Measurements from ENCODE around the gene SKIC2.
"Not testable (repeated sequence)": the region's sequence is repeated elsewhere in the genome, so short reads cannot be mapped to it uniquely, and the experiment has no call there.

SKIC2 gene

DNA sequence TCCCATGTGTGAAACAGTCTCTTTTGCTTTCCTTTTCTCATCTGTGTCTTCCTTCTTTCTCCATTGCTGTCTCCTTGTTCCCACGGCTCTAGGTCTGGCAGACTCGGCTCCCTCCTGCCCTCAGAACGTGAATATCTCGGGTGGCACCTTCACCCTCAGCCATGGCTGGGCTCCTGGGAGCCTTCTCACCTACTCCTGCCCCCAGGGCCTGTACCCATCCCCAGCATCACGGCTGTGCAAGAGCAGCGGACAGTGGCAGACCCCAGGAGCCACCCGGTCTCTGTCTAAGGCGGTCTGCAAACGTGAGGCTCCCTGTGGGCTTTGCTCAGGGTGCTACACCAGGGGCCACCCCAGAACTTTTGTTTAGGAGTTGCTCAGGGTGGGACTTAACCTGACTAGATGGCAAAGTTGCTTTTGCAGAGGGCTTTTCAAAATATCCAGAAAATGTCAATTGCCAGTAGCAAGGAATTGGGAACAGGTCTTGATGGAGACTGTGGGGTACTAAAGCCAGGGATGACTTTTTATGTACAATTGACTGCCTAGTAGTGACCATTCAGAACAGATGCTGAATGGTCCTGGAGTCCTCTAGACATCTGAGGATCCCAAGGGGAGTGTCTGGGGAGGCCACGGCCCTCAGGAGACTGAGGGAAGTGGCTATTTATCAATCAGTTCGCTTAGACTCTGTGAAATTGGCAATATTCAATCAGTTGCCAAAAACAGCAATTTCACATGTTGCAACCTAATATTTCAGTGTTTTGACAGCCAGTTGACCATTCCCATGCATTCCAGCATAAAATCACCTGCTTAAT, 30.9 kb upstream of the SKIC2 start:
- Histone ChIP-seq H3K36me3 (ENCODE audit: control insufficient read depth, insufficient read depth, low read length) (no peaks in the 10 kb centered on the region), H3K4ac (ENCODE audit: low read depth, low read length) (no peak overlapping the region), H4K8ac (ENCODE audit: low read depth, low read length) (no peak overlapping the region), H3K4me2 (ENCODE audit: low read length) (no peak overlapping the region), H2BK5ac (ENCODE audit: low read length) (no peak overlapping the region), H3K4me1 (ENCODE audit: control insufficient read depth, low read depth, low read length) (no peaks in the 10 kb centered on the region), H2AK5ac (ENCODE audit: low read length) (no peak overlapping the region), H3K79me1 (ENCODE audit: low read length) (no peaks in the 10 kb centered on the region), H2BK120ac (ENCODE audit: low read depth, low read length) (no peak overlapping the region), H2BK15ac (replicated peaks; ENCODE audit: low read depth) (no peak overlapping the region), H3K79me2 (ENCODE audit: control insufficient read depth, insufficient read depth, low read length) (no peaks in the 10 kb centered on the region), H3K9ac (ENCODE audit: low read length) (no peak overlapping the region), H3K18ac (ENCODE audit: low read length) (no peak overlapping the region), H4K5ac (ENCODE audit: low read length) (no peak overlapping the region), H3K56ac (ENCODE audit: low read length) (peak overlapping the region; percentile 15), H3K27me3 (ENCODE audit: insufficient read depth, low read length, poor library complexity) (no peaks in the 10 kb centered on the region), H3K27ac (ENCODE audit: low read depth, low read length) (no peak overlapping the region), H3K23ac (ENCODE audit: low read length) (no peak overlapping the region), H3K4me3 (ENCODE audit: low read length) (no peak overlapping the region)
- WGBS (ENCODE audit: extremely low coverage, insufficient coverage, low lambda C conversion rate) = no CpG with 5 or more reads among the region's 11 CpGs
- no peak for DNase-seq

DNA sequence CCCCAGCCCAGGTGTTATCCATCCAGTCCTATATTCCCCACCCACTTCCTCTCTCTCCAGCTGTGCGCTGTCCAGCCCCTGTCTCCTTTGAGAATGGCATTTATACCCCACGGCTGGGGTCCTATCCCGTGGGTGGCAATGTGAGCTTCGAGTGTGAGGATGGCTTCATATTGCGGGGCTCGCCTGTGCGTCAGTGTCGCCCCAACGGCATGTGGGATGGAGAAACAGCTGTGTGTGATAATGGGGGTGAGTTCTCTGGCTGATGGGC, 30.4 kb upstream of the SKIC2 start:
- Histone ChIP-seq H3K18ac (ENCODE audit: low read length) (no peak overlapping the region), H2BK5ac (ENCODE audit: low read length) (no peak overlapping the region), H3K4me1 (ENCODE audit: control insufficient read depth, low read depth, low read length) (no peaks in the 10 kb centered on the region), H2AK5ac (ENCODE audit: low read length) (no peak overlapping the region), H3K36me3 (ENCODE audit: control insufficient read depth, insufficient read depth, low read length) (no peaks in the 10 kb centered on the region), H2BK15ac (replicated peaks; ENCODE audit: low read depth) (no peak overlapping the region), H3K27me3 (ENCODE audit: insufficient read depth, low read length, poor library complexity) (no peaks in the 10 kb centered on the region), H3K79me2 (ENCODE audit: control insufficient read depth, insufficient read depth, low read length) (no peaks in the 10 kb centered on the region), H4K8ac (ENCODE audit: low read depth, low read length) (no peak overlapping the region), H3K79me1 (ENCODE audit: low read length) (no peaks in the 10 kb centered on the region), H3K27ac (ENCODE audit: low read depth, low read length) (no peak overlapping the region), H3K23ac (ENCODE audit: low read length) (no peak overlapping the region), H3K4ac (ENCODE audit: low read depth, low read length) (no peak overlapping the region), H3K9ac (ENCODE audit: low read length) (no peak overlapping the region), H3K56ac (ENCODE audit: low read length) (no peak overlapping the region), H4K5ac (ENCODE audit: low read length) (no peak overlapping the region), H2BK120ac (ENCODE audit: low read depth, low read length) (no peak overlapping the region), H3K4me2 (ENCODE audit: low read length) (no peak overlapping the region), H3K4me3 (ENCODE audit: low read length) (no peak overlapping the region)
- no CpG with 5 or more reads among the region's 9 CpGs for WGBS (ENCODE audit: extremely low coverage, insufficient coverage, low lambda C conversion rate)
- DNase-seq = no peak

DNA sequence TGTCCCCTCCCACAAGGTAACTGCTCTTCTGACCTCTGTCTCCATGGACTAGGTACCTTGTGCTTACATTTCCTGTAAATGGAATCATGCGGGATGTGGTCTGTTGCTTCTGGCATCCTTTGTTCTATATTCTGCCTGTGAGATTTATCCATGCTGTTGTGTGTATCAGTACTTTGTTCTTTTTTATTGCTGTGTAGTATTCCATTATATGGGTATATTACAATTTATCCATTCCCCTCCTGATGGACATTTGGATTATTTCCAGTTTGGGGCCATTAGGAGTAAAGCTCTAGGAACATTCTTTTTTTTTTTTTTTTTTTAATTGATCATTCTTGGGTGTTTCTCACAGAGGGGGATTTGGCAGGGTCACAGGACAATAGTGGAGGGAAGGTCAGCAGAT, 28.0 kb upstream of the SKIC2 start:
- no peak for DNase-seq
- H3K4me3 ChIP-seq (ENCODE audit: low read length) = no peak overlapping the region
- no peak overlapping the region for H4K5ac ChIP-seq (ENCODE audit: low read length)
- H3K4ac ChIP-seq (ENCODE audit: low read depth, low read length) = no peak overlapping the region
- no peak overlapping the region for H3K18ac ChIP-seq (ENCODE audit: low read length)
- no peaks in the 10 kb centered on the region for H3K79me2 ChIP-seq (ENCODE audit: control insufficient read depth, insufficient read depth, low read length)
- H2BK5ac ChIP-seq (ENCODE audit: low read length) = no peak overlapping the region
- no peak overlapping the region for H3K23ac ChIP-seq (ENCODE audit: low read length)
- H3K4me2 ChIP-seq (ENCODE audit: low read length) = no peak overlapping the region
- no peak overlapping the region for H2BK15ac ChIP-seq (replicated peaks; ENCODE audit: low read depth)
- no peak overlapping the region for H2BK120ac ChIP-seq (ENCODE audit: low read depth, low read length)
- no peak overlapping the region for H4K8ac ChIP-seq (ENCODE audit: low read depth, low read length)
- no peaks in the 10 kb centered on the region for H3K36me3 ChIP-seq (ENCODE audit: control insufficient read depth, insufficient read depth, low read length)
- WGBS (ENCODE audit: extremely low coverage, insufficient coverage, low lambda C conversion rate) = no CpG with 5 or more reads among the region's 1 CpG
- no peak overlapping the region for H3K9ac ChIP-seq (ENCODE audit: low read length)
- no peaks in the 10 kb centered on the region for H3K27me3 ChIP-seq (ENCODE audit: insufficient read depth, low read length, poor library complexity)
- no peaks in the 10 kb centered on the region for H3K4me1 ChIP-seq (ENCODE audit: control insufficient read depth, low read depth, low read length)
- H3K79me1 ChIP-seq (ENCODE audit: low read length) = no peaks in the 10 kb centered on the region
- no peak overlapping the region for H3K56ac ChIP-seq (ENCODE audit: low read length)
- H3K27ac ChIP-seq (ENCODE audit: low read depth, low read length) = no peak overlapping the region
- H2AK5ac ChIP-seq (ENCODE audit: low read length) = no peak overlapping the region

DNA sequence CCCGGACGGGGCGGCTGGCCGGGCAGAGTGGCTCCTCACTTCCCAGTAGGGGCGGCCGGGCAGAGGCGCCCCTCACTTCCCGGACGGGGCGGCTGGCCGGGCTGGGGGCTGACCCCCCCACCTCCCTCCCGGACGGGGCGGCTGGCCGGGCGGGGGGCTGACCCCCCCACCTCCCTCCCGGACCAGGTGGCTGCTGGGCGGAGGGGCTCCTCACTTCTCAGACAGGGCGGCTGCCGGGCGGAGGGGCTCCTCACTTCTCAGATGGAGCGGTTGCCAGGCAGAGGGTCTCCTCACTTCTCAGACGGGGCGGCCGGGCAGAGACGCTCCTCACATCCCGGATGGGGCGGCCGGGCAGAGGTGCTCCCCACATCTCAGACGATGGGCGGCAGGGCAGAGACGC, 26.8 kb upstream of the SKIC2 start:
- not testable (repeated sequence) for H3K56ac ChIP-seq (ENCODE audit: low read length); H3K4ac ChIP-seq (ENCODE audit: low read depth, low read length); H3K9ac ChIP-seq (ENCODE audit: low read length); H3K27ac ChIP-seq (ENCODE audit: low read depth, low read length); H4K5ac ChIP-seq (ENCODE audit: low read length); H2BK15ac ChIP-seq (replicated peaks; ENCODE audit: low read depth); H2BK120ac ChIP-seq (ENCODE audit: low read depth, low read length); H3K79me1 ChIP-seq (ENCODE audit: low read length); H3K36me3 ChIP-seq (ENCODE audit: control insufficient read depth, insufficient read depth, low read length); H3K23ac ChIP-seq (ENCODE audit: low read length); DNase-seq; H3K4me1 ChIP-seq (ENCODE audit: control insufficient read depth, low read depth, low read length); H3K79me2 ChIP-seq (ENCODE audit: control insufficient read depth, insufficient read depth, low read length); H4K8ac ChIP-seq (ENCODE audit: low read depth, low read length); H2BK5ac ChIP-seq (ENCODE audit: low read length); H3K18ac ChIP-seq (ENCODE audit: low read length); H3K4me3 ChIP-seq (ENCODE audit: low read length); H2AK5ac ChIP-seq (ENCODE audit: low read length); H3K27me3 ChIP-seq (ENCODE audit: insufficient read depth, low read length, poor library complexity); H3K4me2 ChIP-seq (ENCODE audit: low read length)
- WGBS (ENCODE audit: extremely low coverage, insufficient coverage, low lambda C conversion rate) = no CpG with 5 or more reads among the region's 32 CpGs

DNA sequence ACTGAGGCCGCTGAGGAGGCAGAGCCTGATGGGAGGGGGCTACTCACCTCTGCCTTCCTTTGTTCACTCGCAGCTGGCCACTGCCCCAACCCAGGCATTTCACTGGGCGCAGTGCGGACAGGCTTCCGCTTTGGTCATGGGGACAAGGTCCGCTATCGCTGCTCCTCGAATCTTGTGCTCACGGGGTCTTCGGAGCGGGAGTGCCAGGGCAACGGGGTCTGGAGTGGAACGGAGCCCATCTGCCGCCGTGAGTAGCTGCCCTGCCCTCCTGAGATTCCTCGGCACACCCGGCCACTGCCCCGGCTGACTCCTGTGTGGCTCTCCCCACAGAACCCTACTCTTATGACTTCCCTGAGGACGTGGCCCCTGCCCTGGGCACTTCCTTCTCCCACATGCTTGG, 25.4 kb upstream of the SKIC2 start:
- Histone ChIP-seq H3K4me1 (ENCODE audit: control insufficient read depth, low read depth, low read length) (no peaks in the 10 kb centered on the region), H4K5ac (ENCODE audit: low read length) (no peak overlapping the region), H2BK120ac (ENCODE audit: low read depth, low read length) (no peak overlapping the region), H2BK15ac (replicated peaks; ENCODE audit: low read depth) (no peak overlapping the region), H4K8ac (ENCODE audit: low read depth, low read length) (no peak overlapping the region), H3K18ac (ENCODE audit: low read length) (no peak overlapping the region), H3K79me1 (ENCODE audit: low read length) (no peaks in the 10 kb centered on the region), H2BK5ac (ENCODE audit: low read length) (no peak overlapping the region), H3K79me2 (ENCODE audit: control insufficient read depth, insufficient read depth, low read length) (no peaks in the 10 kb centered on the region), H3K23ac (ENCODE audit: low read length) (no peak overlapping the region), H3K4ac (ENCODE audit: low read depth, low read length) (no peak overlapping the region), H3K4me3 (ENCODE audit: low read length) (no peak overlapping the region), H3K27me3 (ENCODE audit: insufficient read depth, low read length, poor library complexity) (no peaks in the 10 kb centered on the region), H2AK5ac (ENCODE audit: low read length) (no peak overlapping the region), H3K4me2 (ENCODE audit: low read length) (no peak overlapping the region), H3K56ac (ENCODE audit: low read length) (no peak overlapping the region), H3K9ac (ENCODE audit: low read length) (no peak overlapping the region), H3K36me3 (ENCODE audit: control insufficient read depth, insufficient read depth, low read length) (no peaks in the 10 kb centered on the region), H3K27ac (ENCODE audit: low read depth, low read length) (no peak overlapping the region)
- no CpG with 5 or more reads among the region's 19 CpGs for WGBS (ENCODE audit: extremely low coverage, insufficient coverage, low lambda C conversion rate)
- DNase-seq = no peak

DNA sequence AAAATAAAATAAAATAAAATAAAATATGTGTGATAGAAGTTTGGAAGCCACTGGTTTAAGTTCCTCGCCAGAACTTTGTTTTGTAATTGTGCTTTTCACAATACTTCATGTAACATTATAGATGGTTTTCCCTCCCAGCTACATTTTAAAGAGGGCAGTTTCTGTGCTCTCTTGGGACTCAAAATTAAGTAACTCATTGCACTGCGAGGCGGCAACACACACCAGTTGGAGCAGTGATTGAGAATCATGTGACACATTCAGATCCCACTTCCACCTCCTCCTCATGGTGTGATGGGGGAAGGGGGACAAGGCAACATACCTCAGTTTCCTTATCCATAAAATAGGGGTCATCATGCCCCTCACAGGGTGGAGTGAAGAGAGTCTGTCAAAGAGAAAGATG, 24.0 kb upstream of the SKIC2 start:
- Histone ChIP-seq H3K36me3 (ENCODE audit: control insufficient read depth, insufficient read depth, low read length) (no peaks in the 10 kb centered on the region), H3K18ac (ENCODE audit: low read length) (no peak overlapping the region), H3K27me3 (ENCODE audit: insufficient read depth, low read length, poor library complexity) (no peaks in the 10 kb centered on the region), H2BK15ac (replicated peaks; ENCODE audit: low read depth) (no peak overlapping the region), H3K79me2 (ENCODE audit: control insufficient read depth, insufficient read depth, low read length) (no peaks in the 10 kb centered on the region), H2AK5ac (ENCODE audit: low read length) (no peak overlapping the region), H3K4ac (ENCODE audit: low read depth, low read length) (no peak overlapping the region), H2BK120ac (ENCODE audit: low read depth, low read length) (no peak overlapping the region), H3K79me1 (ENCODE audit: low read length) (no peaks in the 10 kb centered on the region), H3K9ac (ENCODE audit: low read length) (no peak overlapping the region), H3K27ac (ENCODE audit: low read depth, low read length) (no peak overlapping the region), H4K5ac (ENCODE audit: low read length) (no peak overlapping the region), H3K23ac (ENCODE audit: low read length) (no peak overlapping the region), H3K4me3 (ENCODE audit: low read length) (no peak overlapping the region), H3K4me1 (ENCODE audit: control insufficient read depth, low read depth, low read length) (no peaks in the 10 kb centered on the region), H4K8ac (ENCODE audit: low read depth, low read length) (no peak overlapping the region), H2BK5ac (ENCODE audit: low read length) (no peak overlapping the region), H3K4me2 (ENCODE audit: low read length) (no peak overlapping the region), H3K56ac (ENCODE audit: low read length) (no peak overlapping the region)
- DNase-seq = no peak
- WGBS (ENCODE audit: extremely low coverage, insufficient coverage, low lambda C conversion rate) = no CpG with 5 or more reads among the region's 3 CpGs
